Prostate gland (tissue), 2 donors: Measurements from ENCODE around the gene CTPS1. TPM values are rescaled to one million over a fixed set of nuclear protein-coding genes. Genes with fewer than 3 reads are reported as not detected.

Experiments
- DNase-seq: peaks from one replicate; pipeline ENCODE4 v3.0.0-alpha.2; 2019; ENCODE audit warnings: low spot score
- H3K27ac ChIP-seq, 2 donors: fragments of 200-600 bp; sonication (generic); 2 replicates each; pipeline ENCODE4 v1.5.1; 2017 to 2019
- H3K27me3 ChIP-seq: fragments of 200-600 bp; sonication (generic); replicated peaks from 2 replicates; pipeline ENCODE4 v1.5.1; 2019; ENCODE audit not compliant: insufficient read depth
- H3K36me3 ChIP-seq, 2 donors: fragments of 200-600 bp; sonication (generic); 1 replicate in 1 of 2; 2 replicates in 1 of 2; pipeline versions ENCODE4 v1.5.1 to v1.8.1; 2017 to 2019
- H3K4me1 ChIP-seq: fragments of 200-600 bp; sonication (generic); replicated peaks from 2 replicates; pipeline ENCODE4 v1.5.1; 2019
- H3K4me3 ChIP-seq, 2 donors: fragments of 200-600 bp; sonication (generic); 2 replicates each; pipeline ENCODE4 v1.5.1; 2017 to 2019
- H3K9me3 ChIP-seq: fragments of 200-600 bp; sonication (generic); 2 replicates; pipeline ENCODE4 v1.5.1; 2017
- POLR2A ChIP-seq: fragments of 450-650 bp; IDR thresholded peaks from one replicate; pipeline ENCODE4 v1.6.1; 2016; ENCODE audit warnings: antibody characterized with exemption, mild to moderate bottlenecking
- POLR2AphosphoS5 ChIP-seq: sonication (generic); formaldehyde crosslinking; IDR thresholded peaks from one replicate; pipeline ENCODE4 v1.6.1; 2017; ENCODE audit warnings: antibody characterized with exemption
- WGBS: methylation state at CpG from one replicate; pipeline ENCODE4 v1.1.5; 2018; 5-methylcytosine and 5-hydroxymethylcytosine counted together
- intact Hi-C: fragments of 100-400 bp; cut with DNase I; formaldehyde crosslinking; loops from one replicate; pipeline ENCODE4 v1.14.2; 2022
- total RNA-seq, 2 donors: library from RNA; depleted of rRNA; stranded (reverse); fragments of >200 nt; gene quantifications; one replicate each; pipeline ENCODE4 v1.1.0, GENCODE V29; 2016
- TF ChIP-seq, protein P1 (sequence below), 4 experiments: fragments of 200-600 bp in 2 of 4; fragments of 450-650 bp in 2 of 4; sonication (generic) in 2 of 4; IDR thresholded peaks; 1 replicate in 3 of 4; 2 replicates in 1 of 4; pipeline ENCODE4 v1.5.1; 2016 to 2019; ENCODE audit warnings: antibody characterized with exemption in 4 of 4, mild to moderate bottlenecking in 2 of 4, moderate library complexity in 2 of 4

Gene CTPS1
- total RNA-seq, 2 donors from 2014 or later, result 8.9 to 56.5 TPM

GRCh38 chr1:40984066-40984465, 4.6 kb downstream of the CTPS1 start:
- no peak for DNase-seq
- H3K27me3 ChIP-seq, result no peaks in the 10 kb centered on the region
- H3K4me1 ChIP-seq, result no peaks in the 10 kb centered on the region
- 68% methylated on average over 2 of the region's 2 CpGs for WGBS
- no peaks in the 10 kb centered on the region for H3K9me3 ChIP-seq
- peak overlapping the region; percentile 35 to 59 for H3K27ac ChIP-seq
- intact Hi-C loops, result no loop called here
- TF ChIP-seq POLR2A (no peak), POLR2AphosphoS5 (no peak)
- TF ChIP-seq, protein P1, sequence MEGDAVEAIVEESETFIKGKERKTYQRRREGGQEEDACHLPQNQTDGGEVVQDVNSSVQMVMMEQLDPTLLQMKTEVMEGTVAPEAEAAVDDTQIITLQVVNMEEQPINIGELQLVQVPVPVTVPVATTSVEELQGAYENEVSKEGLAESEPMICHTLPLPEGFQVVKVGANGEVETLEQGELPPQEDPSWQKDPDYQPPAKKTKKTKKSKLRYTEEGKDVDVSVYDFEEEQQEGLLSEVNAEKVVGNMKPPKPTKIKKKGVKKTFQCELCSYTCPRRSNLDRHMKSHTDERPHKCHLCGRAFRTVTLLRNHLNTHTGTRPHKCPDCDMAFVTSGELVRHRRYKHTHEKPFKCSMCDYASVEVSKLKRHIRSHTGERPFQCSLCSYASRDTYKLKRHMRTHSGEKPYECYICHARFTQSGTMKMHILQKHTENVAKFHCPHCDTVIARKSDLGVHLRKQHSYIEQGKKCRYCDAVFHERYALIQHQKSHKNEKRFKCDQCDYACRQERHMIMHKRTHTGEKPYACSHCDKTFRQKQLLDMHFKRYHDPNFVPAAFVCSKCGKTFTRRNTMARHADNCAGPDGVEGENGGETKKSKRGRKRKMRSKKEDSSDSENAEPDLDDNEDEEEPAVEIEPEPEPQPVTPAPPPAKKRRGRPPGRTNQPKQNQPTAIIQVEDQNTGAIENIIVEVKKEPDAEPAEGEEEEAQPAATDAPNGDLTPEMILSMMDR (IDR thresholded peaks at IDR 0.05), result no peak
- no peak overlapping the region for H3K4me3 ChIP-seq
- H3K36me3 ChIP-seq, result no peaks in the 10 kb centered on the region

DNA sequence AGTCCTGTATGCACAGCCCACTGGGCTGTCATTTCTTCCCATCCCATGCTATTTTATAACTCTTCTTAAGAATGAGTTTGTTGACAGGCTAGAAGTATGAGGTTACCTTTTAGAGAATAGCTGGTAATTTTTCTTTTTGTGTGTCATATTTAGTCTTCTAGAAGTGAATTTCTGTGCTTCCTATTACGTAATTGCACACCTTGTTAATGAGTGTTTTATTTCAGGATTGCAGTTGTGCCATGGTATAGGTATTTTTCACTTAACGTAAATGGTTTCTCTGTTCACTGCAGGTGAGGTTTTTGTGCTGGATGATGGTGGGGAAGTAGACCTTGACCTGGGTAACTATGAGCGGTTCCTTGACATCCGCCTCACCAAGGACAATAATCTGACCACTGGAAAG, 5.0 kb downstream of the CTPS1 start:
- TF ChIP-seq, protein P1 (IDR thresholded peaks at IDR 0.05), result no peak
- no peak for TF ChIP-seq POLR2AphosphoS5
- no peak for TF ChIP-seq POLR2A
- 95% methylated on average over 4 of the region's 4 CpGs for WGBS
- no peaks in the 10 kb centered on the region for H3K36me3 ChIP-seq
- no peaks in the 10 kb centered on the region for H3K9me3 ChIP-seq
- DNase-seq, result no peak
- H3K27me3 ChIP-seq, result no peaks in the 10 kb centered on the region
- intact Hi-C loops, result no loop called here
- H3K4me1 ChIP-seq, result no peaks in the 10 kb centered on the region
- no peak overlapping the region for H3K4me3 ChIP-seq
- H3K27ac ChIP-seq, result peak overlapping the region in 1 of 2 donors; percentile 15

DNA sequence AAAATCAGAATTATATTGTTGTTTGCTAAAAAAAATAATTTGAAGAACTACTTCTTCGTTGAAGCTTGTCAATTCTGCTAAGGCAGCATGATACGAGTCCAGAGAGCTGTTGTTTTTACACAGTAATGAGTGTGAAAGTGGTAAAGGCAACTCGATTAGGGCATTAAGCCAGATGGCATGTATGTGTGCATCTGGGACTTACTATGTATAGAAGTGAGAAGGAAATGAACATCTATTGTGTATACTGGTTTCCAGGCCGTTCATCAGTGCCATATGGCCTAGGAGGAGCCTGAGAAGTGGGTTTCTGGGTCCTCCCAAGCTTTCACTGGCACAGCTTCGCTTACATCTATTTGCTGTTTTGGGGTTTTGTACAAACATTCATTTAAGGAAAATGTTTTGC, 5.7 kb downstream of the CTPS1 start:
- no peaks in the 10 kb centered on the region for H3K36me3 ChIP-seq
- intact Hi-C loops, result no loop called here
- H3K4me1 ChIP-seq, result no peaks in the 10 kb centered on the region
- no peak overlapping the region for H3K4me3 ChIP-seq
- no peaks in the 10 kb centered on the region for H3K9me3 ChIP-seq
- WGBS, result 73% methylated on average over 5 of the region's 5 CpGs
- TF ChIP-seq, protein P1 (IDR thresholded peaks at IDR 0.05), result no peak
- TF ChIP-seq POLR2AphosphoS5 (no peak), POLR2A (no peak)
- peak overlapping the region; percentile 15 to 26 for H3K27ac ChIP-seq
- no peaks in the 10 kb centered on the region for H3K27me3 ChIP-seq
- DNase-seq, result no peak

GRCh38 chr1:40985875-40986274, 6.4 kb downstream of the CTPS1 start:
- no peak for DNase-seq
- TF ChIP-seq, protein P1 (IDR thresholded peaks at IDR 0.05), result no peak
- TF ChIP-seq POLR2A, result no peak
- no peaks in the 10 kb centered on the region for H3K27me3 ChIP-seq
- peaks cover 0 to 5% of the 10 kb centered on the region in 2 donors for H3K36me3 ChIP-seq
- H3K4me1 ChIP-seq, result no peaks in the 10 kb centered on the region
- intact Hi-C loops, result no loop called here
- peak overlapping the region; percentile 15 to 26 for H3K27ac ChIP-seq
- no peak overlapping the region for H3K4me3 ChIP-seq
- 80% methylated on average over 3 of the region's 3 CpGs for WGBS
- H3K9me3 ChIP-seq, result no peaks in the 10 kb centered on the region

DNA sequence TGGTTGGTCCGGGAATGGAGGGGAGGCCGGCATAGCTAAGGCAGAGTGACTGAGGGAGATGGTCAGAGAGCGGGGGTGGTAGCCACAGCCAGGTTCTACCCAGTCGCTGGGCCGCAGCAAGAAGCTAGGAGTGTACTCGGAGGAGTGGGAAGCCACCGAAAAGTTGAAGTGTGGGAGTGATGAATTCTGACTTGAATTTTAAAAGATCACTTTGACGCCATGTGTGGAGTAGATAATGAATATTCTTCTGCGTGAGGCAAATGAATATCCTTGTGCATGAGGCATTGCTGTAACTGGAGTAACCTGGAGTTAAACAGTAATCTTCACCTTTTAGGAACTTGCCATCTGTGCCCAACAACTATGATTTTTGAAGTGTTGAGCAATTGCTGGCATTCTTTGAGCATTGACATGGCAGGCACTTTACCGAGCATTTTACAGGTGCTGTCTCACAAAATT, 6.9 kb downstream of the CTPS1 start:
- no peak for TF ChIP-seq POLR2AphosphoS5
- TF ChIP-seq, protein P1 (IDR thresholded peaks at IDR 0.05), result no peak
- TF ChIP-seq POLR2A, result no peak
- peaks cover 0 to 5% of the 10 kb centered on the region in 2 donors for H3K36me3 ChIP-seq
- no peak for DNase-seq
- intact Hi-C loops, result no loop called here
- H3K4me1 ChIP-seq, result no peaks in the 10 kb centered on the region
- whole genome bisulfite sequencing, result 88% methylated on average over 10 of the region's 10 CpGs
- H3K27ac ChIP-seq, result peak overlapping the region; percentile 15 to 16
- no peaks in the 10 kb centered on the region for H3K27me3 ChIP-seq
- no peak overlapping the region for H3K4me3 ChIP-seq
- no peaks in the 10 kb centered on the region for H3K9me3 ChIP-seq
